K562 (cell line): ENCODE measurements around the gene COX5A. TPM values are rescaled to one million over a fixed set of nuclear protein-coding genes. Genes with fewer than 3 reads are reported as not detected.
A peak's percentile ranks its signal among the peaks of the same experiment; 100 is the strongest.

Experiments
- CXXC5 ChIP-seq: fragments of 250-450 bp; sonication (Bioruptor Pico); IDR thresholded peaks from 2 replicates; pipeline ENCODE4 v1.8.0; 2022; ENCODE audit warnings: inconsistent platforms, mild to moderate bottlenecking, moderate library complexity
- DMBX1 ChIP-seq: fragments of 250-450 bp; sonication (Bioruptor Pico); IDR thresholded peaks from 2 replicates; pipeline ENCODE4 v1.8.0; 2022; ENCODE audit warnings: inconsistent platforms, mild to moderate bottlenecking, moderate library complexity, borderline replicate concordance
- ELF2 ChIP-seq: fragments of 250-450 bp; sonication (Bioruptor Pico); IDR thresholded peaks from 2 replicates; pipeline ENCODE4 v1.5.0; 2021; ENCODE audit warnings: mild to moderate bottlenecking
- ELF4 ChIP-seq: fragments of 450-650 bp; formaldehyde crosslinking; IDR thresholded peaks from 2 replicates; pipeline ENCODE4 v1.4.0; 2022; ENCODE audit warnings: missing genetic modification characterization
- EWSR1 ChIP-seq: fragments of 450-650 bp; IDR thresholded peaks from 2 replicates; pipeline ENCODE4 v1.6.1; 2018; ENCODE audit warnings: borderline replicate concordance, mild to moderate bottlenecking, low read depth, moderate library complexity; ENCODE audit not compliant: partially characterized antibody
- GTF2E2 ChIP-seq: fragments of 200-800 bp; sonication (Bioruptor generic); IDR thresholded peaks from 2 replicates; pipeline ENCODE4 v1.6.1; 2016; ENCODE audit warnings: missing genetic modification characterization, missing compliant biosample characterization
- HDAC6 ChIP-seq: IDR thresholded peaks from 2 replicates; pipeline ENCODE4 v1.6.1; 2012; ENCODE audit warnings: low read depth, mild to moderate bottlenecking, control low read depth, inconsistent platforms, low read length, moderate library complexity
- IRF2 ChIP-seq: sonication (generic); formaldehyde crosslinking; IDR thresholded peaks from 2 replicates; pipeline ENCODE4 v1.8.1; 2022; ENCODE audit warnings: mild to moderate bottlenecking, missing genetic modification reagents
- MTA3 ChIP-seq: fragments of 450-650 bp; formaldehyde crosslinking; IDR thresholded peaks from 2 replicates; pipeline ENCODE4 v1.6.1; 2017; ENCODE audit warnings: mild to moderate bottlenecking, borderline replicate concordance
- NR3C1 ChIP-seq: sonication (generic); formaldehyde crosslinking; IDR thresholded peaks from 2 replicates; pipeline ENCODE4 v1.8.1; 2022; ENCODE audit warnings: missing genetic modification reagents
- NRF1 ChIP-seq, 2 experiments: fragments of 450-650 bp; IDR thresholded peaks in 1 of 2; conservative IDR thresholded peaks in 1 of 2; 2 replicates each; pipeline ENCODE4 v1.6.1; 2014; ENCODE audit warnings: mild to moderate bottlenecking in 2 of 2
- PCBP1 ChIP-seq: fragments of 200-400 bp; formaldehyde crosslinking; IDR thresholded peaks from 2 replicates; pipeline ENCODE4 v1.6.1; 2018; ENCODE audit warnings: mild to moderate bottlenecking, low read depth, low read length; ENCODE audit not compliant: poor library complexity, severe bottlenecking
- SAFB2 ChIP-seq: fragments of 200-400 bp; formaldehyde crosslinking; IDR thresholded peaks from 2 replicates; pipeline ENCODE4 v1.6.1; 2018; ENCODE audit warnings: borderline replicate concordance, low read length, low read depth, moderate library complexity; ENCODE audit not compliant: severe bottlenecking
- SNIP1 ChIP-seq: fragments of 450-650 bp; IDR thresholded peaks from 2 replicates; pipeline ENCODE4 v1.7.1; 2017; ENCODE audit warnings: low read depth, mild to moderate bottlenecking
- TEAD2 ChIP-seq: fragments of 450-650 bp; IDR thresholded peaks from 2 replicates; pipeline ENCODE4 v1.6.1; 2016; ENCODE audit warnings: missing genetic modification characterization, control low read depth, missing compliant biosample characterization
- WHSC1 ChIP-seq: IDR thresholded peaks from one replicate; pipeline ENCODE4 v1.6.1; 2012; ENCODE audit warnings: low read length, control low read depth, inconsistent platforms
- ZBTB2 ChIP-seq: fragments of 450-650 bp; IDR thresholded peaks from 2 replicates; pipeline ENCODE4 v1.6.1; 2016; ENCODE audit warnings: antibody characterized with exemption
- ZBTB33 ChIP-seq: sonication (generic); formaldehyde crosslinking; IDR thresholded peaks from 2 replicates; pipeline ENCODE4 v1.8.1; 2023; ENCODE audit warnings: mild to moderate bottlenecking, missing genetic modification reagents
- ZNF57 ChIP-seq: fragments of 450-650 bp; formaldehyde crosslinking; IDR thresholded peaks from 2 replicates; pipeline ENCODE4 v1.4.0; 2020; ENCODE audit warnings: mild to moderate bottlenecking, moderate library complexity
- ZNF75A ChIP-seq: fragments of 450-650 bp; formaldehyde crosslinking; IDR thresholded peaks from 2 replicates; pipeline ENCODE4 v1.4.0; 2020; ENCODE audit warnings: mild to moderate bottlenecking
- ZNF76 ChIP-seq: fragments of 250-450 bp; sonication (Bioruptor Pico); IDR thresholded peaks from 2 replicates; pipeline ENCODE4 v1.4.0; 2020; ENCODE audit warnings: mild to moderate bottlenecking, moderate library complexity, borderline replicate concordance
- polyA plus RNA-seq, 8 experiments: library from polyadenylated mRNA; depleted of rRNA in 4 of 8; stranded (reverse) in 5 of 8; unstranded in 3 of 8; fragments of >200 nt; fragmentation: Nextera tagmentation in 2 of 8; fragmentation: Illumina TruSeq in 1 of 8; extraction: Ambion mirVana in 2 of 8; extraction: Trizol in 1 of 8; gene quantifications; 2 replicates each; pipeline versions ENCODE4 v1.2.1 to v1.2.3, GENCODE V29; 2011 to 2014; ENCODE audit warnings: inconsistent platforms in 1 of 8, missing spikeins in 1 of 8
- total RNA-seq, 7 experiments: library from RNA; depleted of rRNA in 6 of 7; stranded (reverse); fragments of >200 nt in 6 of 7; fragmentation: Illumina TruSeq in 2 of 7; extraction: Trizol in 2 of 7; gene quantifications; 2 replicates each; pipeline versions ENCODE4 v1.2.1 to v1.2.3, GENCODE V29; 2011 to 2021; ENCODE audit warnings: low replicate concordance in 1 of 7
- TF ChIP-seq, protein P1 (sequence below), 3 experiments: fragments of 200-800 bp in 1 of 3; sonication (Bioruptor generic) in 1 of 3; sonication (generic) in 1 of 3; formaldehyde crosslinking in 1 of 3; IDR thresholded peaks; 2 replicates each; pipeline versions ENCODE4 v1.6.1 to v1.8.0; 2016 to 2022; ENCODE audit warnings: mild to moderate bottlenecking in 2 of 3, missing compliant biosample characterization in 2 of 3, missing genetic modification characterization in 2 of 3, missing genetic modification reagents in 1 of 3
- TF ChIP-seq, protein P2 (sequence below): fragments of 450-650 bp; IDR thresholded peaks from 2 replicates; pipeline ENCODE4 v1.6.1; 2016; ENCODE audit warnings: mild to moderate bottlenecking

COX5A gene
- total and polyA plus RNA-seq, 9 of the 15 experiments (the other 6 are each of a cell fraction or from before 2014, with no cell fraction given) = 86.8 to 553 (median 371) TPM

GRCh38 chr15:74954515-74954914 lies 16.6 kb upstream of the COX5A start (continued):
- TF ChIP-seq NRF1 (conservative IDR thresholded peaks at IDR 0.05 in 1 of 2, IDR thresholded peaks at IDR 0.05 in 1 of 2) (peak; percentile 27 to 38; a peak in 1 of 4 replicates), GTF2E2 (no peak), WHSC1 (no peak), NR3C1 (CRISPR knock-in tag) (no peak), PCBP1 (no peak), ZNF57 (0 out of 2 replicates have a peak, but pooled peaks have one; percentile 22), DMBX1 (peak; percentile 96), HDAC6 (no peak), ELF4 (0 out of 2 replicates have a peak, but pooled peaks have one; percentile 49), SAFB2 (no peak), ZNF75A (no peak), MTA3 (peak; percentile 87), TEAD2 (tag) (no peak), ZNF76 (CRISPR knock-in tag) (no peak; the same call in 1 of the 2 replicates), ELF2 (CRISPR knock-in tag) (no peak), IRF2 (CRISPR knock-in tag) (no peak), SNIP1 (no peak), ZBTB33 (CRISPR knock-in tag) (no peak), CXXC5 (CRISPR knock-in tag) (peak; percentile 80), ZBTB2 (0 out of 2 replicates have a peak, but pooled peaks have one; percentile 40), EWSR1 (no peak)
- TF ChIP-seq, protein P1, sequence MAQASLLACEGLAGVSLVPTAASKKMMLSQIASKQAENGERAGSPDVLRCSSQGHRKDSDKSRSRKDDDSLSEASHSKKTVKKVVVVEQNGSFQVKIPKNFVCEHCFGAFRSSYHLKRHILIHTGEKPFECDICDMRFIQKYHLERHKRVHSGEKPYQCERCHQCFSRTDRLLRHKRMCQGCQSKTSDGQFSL (CRISPR knock-in tag; IDR thresholded peaks at IDR 0.05) = peak; percentile 93
- TF ChIP-seq, protein P1 (tag; IDR thresholded peaks at IDR 0.05) = peak in 1 of 2 experiments; percentile 89; a peak in 2 of 4 replicates
- TF ChIP-seq, protein P2, sequence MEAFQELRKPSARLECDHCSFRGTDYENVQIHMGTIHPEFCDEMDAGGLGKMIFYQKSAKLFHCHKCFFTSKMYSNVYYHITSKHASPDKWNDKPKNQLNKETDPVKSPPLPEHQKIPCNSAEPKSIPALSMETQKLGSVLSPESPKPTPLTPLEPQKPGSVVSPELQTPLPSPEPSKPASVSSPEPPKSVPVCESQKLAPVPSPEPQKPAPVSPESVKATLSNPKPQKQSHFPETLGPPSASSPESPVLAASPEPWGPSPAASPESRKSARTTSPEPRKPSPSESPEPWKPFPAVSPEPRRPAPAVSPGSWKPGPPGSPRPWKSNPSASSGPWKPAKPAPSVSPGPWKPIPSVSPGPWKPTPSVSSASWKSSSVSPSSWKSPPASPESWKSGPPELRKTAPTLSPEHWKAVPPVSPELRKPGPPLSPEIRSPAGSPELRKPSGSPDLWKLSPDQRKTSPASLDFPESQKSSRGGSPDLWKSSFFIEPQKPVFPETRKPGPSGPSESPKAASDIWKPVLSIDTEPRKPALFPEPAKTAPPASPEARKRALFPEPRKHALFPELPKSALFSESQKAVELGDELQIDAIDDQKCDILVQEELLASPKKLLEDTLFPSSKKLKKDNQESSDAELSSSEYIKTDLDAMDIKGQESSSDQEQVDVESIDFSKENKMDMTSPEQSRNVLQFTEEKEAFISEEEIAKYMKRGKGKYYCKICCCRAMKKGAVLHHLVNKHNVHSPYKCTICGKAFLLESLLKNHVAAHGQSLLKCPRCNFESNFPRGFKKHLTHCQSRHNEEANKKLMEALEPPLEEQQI = peak; percentile 97
